Kidney (tissue), 14 donors: ENCODE data around the gene GALNT11. TPM values are rescaled to one million over a fixed set of nuclear protein-coding genes. Genes with fewer than 3 reads are reported as not detected.

Source experiments
- DNase-seq, 5 donors: peaks; one replicate each; pipeline ENCODE4 v3.0.0-alpha.2; 2013 to 2020
- FAIRE-seq: peaks from 2 replicates; lab custom pipeline; 2012; peaks lifted over from hg19 to GRCh38; lab: Jason Lieb, UNC
- H3K27ac ChIP-seq, 2 donors: one replicate each; pipeline ENCODE4 v1.7.0; 2013; ENCODE audit warnings: low read depth in 2 of 2, low read length in 2 of 2, inconsistent platforms in 1 of 2
- H3K27me3 ChIP-seq: one replicate; pipeline ENCODE4 v1.7.1; 2013; ENCODE audit warnings: low read length, inconsistent platforms; ENCODE audit not compliant: control insufficient read depth, insufficient read depth
- H3K36me3 ChIP-seq, 3 donors: one replicate each; pipeline versions ENCODE4 v1.7.0 to v1.7.1; 2013; ENCODE audit warnings: low read length in 3 of 3, control low read depth in 1 of 3, inconsistent platforms in 1 of 3; ENCODE audit not compliant: insufficient read depth in 3 of 3, control insufficient read depth in 2 of 3
- H3K4me1 ChIP-seq, 3 donors: one replicate each; pipeline versions ENCODE4 v1.7.0 to v1.7.1; 2013; ENCODE audit warnings: low read length in 3 of 3, inconsistent platforms in 1 of 3, low read depth in 1 of 3; ENCODE audit not compliant: control insufficient read depth in 2 of 3, insufficient read depth in 2 of 3
- H3K4me3 ChIP-seq, 3 donors: one replicate each; pipeline versions ENCODE4 v1.7.0 to v1.8.1; 2013; ENCODE audit warnings: low read length in 3 of 3, control low read depth in 1 of 3, inconsistent platforms in 1 of 3
- H3K9ac ChIP-seq, 3 donors: one replicate each; pipeline versions ENCODE4 v1.7.0 to v1.7.1; 2013; ENCODE audit warnings: low read length in 3 of 3, control low read depth in 1 of 3, inconsistent platforms in 1 of 3
- H3K9me3 ChIP-seq, 3 donors: one replicate each; pipeline versions ENCODE4 v1.7.0 to v1.7.1; 2013; ENCODE audit warnings: low read length in 3 of 3, control low read depth in 1 of 3, inconsistent platforms in 1 of 3; ENCODE audit not compliant: control insufficient read depth in 2 of 3, insufficient read depth in 1 of 3
- intact Hi-C: fragments of 100-400 bp; cut with DNase I; formaldehyde crosslinking; loops from one replicate; pipeline ENCODE4 v1.11.1; 2022
- polyA plus RNA-seq: library from polyadenylated mRNA; stranded (reverse); fragments of 350-450 nt; fragmentation: Illumina TruSeq; extraction: RNeasy Lipid Tissue Mini Kit (QIAGEN cat#74804); gene quantifications from one replicate; pipeline ENCODE4 v1.2.3, GENCODE V29; 2014; ENCODE audit warnings: low read depth, low replicate concordance; ENCODE audit not compliant: insufficient read depth
- total RNA-seq: library from RNA; stranded (reverse); fragmentation: NEBNext Ultra II Directional; extraction: Animal tissue kit (Norgen Biotek cat#: 25700); gene quantifications from one replicate; pipeline ENCODE4 v1.2.1, GENCODE V29; 2021
- TF ChIP-seq, protein P1 (sequence below): IDR thresholded peaks from 3 replicates; pipeline ENCODE4 v1.5.1; 2012; ENCODE audit warnings: mild to moderate bottlenecking, moderate library complexity, borderline replicate concordance; ENCODE audit not compliant: insufficient read depth; ENCODE audit errors: extremely low read depth
- donor health status: control.
- donor health status: control.
- donor health status: control.
- donor health status: control.
- donor health status: control.
- donor health status: DM: yes; HTN: yes; CAD: no.
- donor health status: Normal renal cell carcinoma (clear cell type).

Gene GALNT11
- total and polyA plus RNA-seq, 2 donors from 2014 or later: 86.3 to 116 TPM

DNA sequence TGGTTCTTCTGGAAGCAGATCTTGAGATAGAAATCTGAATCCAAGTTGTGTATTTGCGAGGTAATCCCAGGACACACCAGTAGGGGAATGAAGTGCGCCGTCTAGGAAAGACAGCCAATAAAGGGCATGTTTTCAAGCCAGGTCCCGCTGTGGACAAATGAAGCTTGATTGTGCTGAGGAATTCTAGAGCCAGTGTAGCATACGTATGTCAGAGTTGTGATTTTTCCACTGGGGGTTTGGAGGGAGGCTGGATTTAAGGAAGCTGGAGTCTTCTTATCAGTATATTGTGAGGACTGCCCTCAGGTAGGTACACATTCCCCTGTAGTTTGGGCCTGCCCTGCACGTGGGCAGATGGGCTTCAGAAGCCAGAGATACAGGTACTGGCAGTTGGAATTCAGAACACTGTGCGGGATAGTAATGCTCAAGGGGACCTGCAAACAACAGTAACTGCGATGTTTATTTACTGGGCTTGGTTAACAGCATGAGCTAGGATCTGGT lies 50.9 kb downstream of the GALNT11 start:
- DNase-seq (peak in 4 of 5 donors; percentile 46 to 73 (median 54)), FAIRE-seq (peak; percentile 17)
- Histone ChIP-seq H3K36me3 (no peaks in the 10 kb centered on the region), H3K4me1 (peaks cover 0 to 27% (median 12%) of the 10 kb centered on the region in 3 donors), H3K9ac (no peak overlapping the region), H3K27ac (peak overlapping the region; percentile 37 to 72), H3K27me3 (no peaks in the 10 kb centered on the region), H3K4me3 (peak overlapping the region in 1 of 3 donors; percentile 14), H3K9me3 (no peaks in the 10 kb centered on the region)
- TF ChIP-seq, protein P1, sequence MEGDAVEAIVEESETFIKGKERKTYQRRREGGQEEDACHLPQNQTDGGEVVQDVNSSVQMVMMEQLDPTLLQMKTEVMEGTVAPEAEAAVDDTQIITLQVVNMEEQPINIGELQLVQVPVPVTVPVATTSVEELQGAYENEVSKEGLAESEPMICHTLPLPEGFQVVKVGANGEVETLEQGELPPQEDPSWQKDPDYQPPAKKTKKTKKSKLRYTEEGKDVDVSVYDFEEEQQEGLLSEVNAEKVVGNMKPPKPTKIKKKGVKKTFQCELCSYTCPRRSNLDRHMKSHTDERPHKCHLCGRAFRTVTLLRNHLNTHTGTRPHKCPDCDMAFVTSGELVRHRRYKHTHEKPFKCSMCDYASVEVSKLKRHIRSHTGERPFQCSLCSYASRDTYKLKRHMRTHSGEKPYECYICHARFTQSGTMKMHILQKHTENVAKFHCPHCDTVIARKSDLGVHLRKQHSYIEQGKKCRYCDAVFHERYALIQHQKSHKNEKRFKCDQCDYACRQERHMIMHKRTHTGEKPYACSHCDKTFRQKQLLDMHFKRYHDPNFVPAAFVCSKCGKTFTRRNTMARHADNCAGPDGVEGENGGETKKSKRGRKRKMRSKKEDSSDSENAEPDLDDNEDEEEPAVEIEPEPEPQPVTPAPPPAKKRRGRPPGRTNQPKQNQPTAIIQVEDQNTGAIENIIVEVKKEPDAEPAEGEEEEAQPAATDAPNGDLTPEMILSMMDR: peak; percentile 64
- intact Hi-C loops: no loop called here

DNA sequence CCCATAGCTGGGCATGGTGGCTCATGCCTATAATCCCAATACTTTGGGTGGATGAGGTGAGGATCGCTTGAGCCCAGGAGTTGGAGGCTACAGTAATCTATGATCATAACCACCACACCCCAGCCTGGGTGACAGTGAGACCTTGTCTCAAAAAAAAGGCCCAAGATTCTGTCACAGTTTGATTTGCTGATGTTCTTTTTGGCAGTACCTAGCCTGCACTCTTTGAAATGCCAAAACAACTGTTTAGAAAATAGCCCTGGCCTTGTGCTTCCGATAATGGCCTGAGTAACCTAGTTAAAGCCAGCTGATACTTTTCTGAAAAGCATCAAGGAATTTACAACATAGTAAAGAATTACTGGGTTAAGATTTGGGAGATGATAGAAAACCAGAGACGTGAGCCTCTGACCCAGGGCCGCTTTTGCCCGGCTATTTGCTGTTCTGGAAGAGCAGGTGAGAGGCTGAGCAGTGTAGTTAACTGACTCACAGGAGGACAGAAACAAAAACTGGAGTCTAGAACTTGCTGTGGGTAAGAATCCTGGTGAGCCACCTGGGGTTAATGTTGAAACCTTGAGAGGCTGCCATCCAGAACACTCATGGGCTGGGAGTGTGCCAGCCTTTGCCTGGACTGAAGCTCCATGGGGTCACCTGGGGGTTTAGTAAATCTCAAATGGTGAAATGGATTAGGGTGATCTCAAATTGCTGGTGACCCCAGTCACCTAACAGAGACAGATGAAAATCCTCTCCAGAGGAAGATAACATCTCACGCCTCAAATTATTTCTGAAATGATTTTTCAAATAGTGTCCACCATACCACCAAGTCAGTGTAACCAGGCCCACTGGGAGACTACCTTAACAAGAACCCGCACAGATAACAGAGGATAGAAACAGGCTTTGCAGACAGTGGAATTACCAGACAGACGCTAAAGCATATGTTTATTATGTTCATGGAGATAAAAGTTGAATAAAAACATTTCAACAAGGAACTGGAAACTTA lies 51.8 kb downstream of the GALNT11 start:
- Histone ChIP-seq H3K27me3 (no peaks in the 10 kb centered on the region), H3K4me3 (peak overlapping the region in 1 of 3 donors; percentile 1), H3K9me3 (no peaks in the 10 kb centered on the region), H3K9ac (no peak overlapping the region), H3K4me1 (peaks cover 0 to 29% (median 12%) of the 10 kb centered on the region in 3 donors), H3K27ac (peak overlapping the region; percentile 52 to 71), H3K36me3 (no peaks in the 10 kb centered on the region)
- TF ChIP-seq, protein P1: no peak
- DNase-seq: peak in 1 of 5 donors; percentile 27
- FAIRE-seq: no peak
- intact Hi-C loops: no loop called here

DNA sequence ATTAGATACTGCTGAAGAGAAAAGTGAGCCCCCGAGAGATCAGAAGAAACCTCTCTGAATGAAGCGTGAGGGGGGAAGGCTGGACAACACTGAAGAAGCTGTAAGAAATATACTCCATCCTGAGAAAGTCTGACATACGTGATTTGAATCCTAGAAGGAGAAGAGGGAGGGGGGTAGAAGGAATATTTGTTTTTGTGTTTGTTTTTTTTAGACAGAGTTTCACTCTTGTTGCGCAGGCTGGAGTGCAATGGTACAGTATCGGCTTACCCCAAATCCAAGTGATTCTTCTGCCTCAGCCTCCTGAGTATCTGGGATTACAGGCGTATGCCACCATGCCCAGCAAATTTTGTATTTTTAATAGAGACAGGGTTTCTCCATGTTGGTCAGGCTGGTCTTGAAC lies 52.6 kb downstream of the GALNT11 start:
- Histone ChIP-seq H3K9ac (no peak overlapping the region), H3K36me3 (no peaks in the 10 kb centered on the region), H3K9me3 (no peaks in the 10 kb centered on the region), H3K27me3 (no peaks in the 10 kb centered on the region), H3K4me1 (peaks cover 0 to 29% (median 12%) of the 10 kb centered on the region in 3 donors), H3K4me3 (no peak overlapping the region), H3K27ac (no peak overlapping the region)
- intact Hi-C loops: no loop called here
- TF ChIP-seq, protein P1: no peak
- DNase-seq (no peak), FAIRE-seq (no peak)
